ENCODE measurements around the gene FLNA. TPM values are rescaled to one million over a fixed set of nuclear protein-coding genes. Genes with fewer than 3 reads are reported as not detected.
"Not testable (repeated sequence)": the region's sequence is repeated elsewhere in the genome, so short reads cannot be mapped to it uniquely, and the experiment has no call there.

FLNA gene, protein sequence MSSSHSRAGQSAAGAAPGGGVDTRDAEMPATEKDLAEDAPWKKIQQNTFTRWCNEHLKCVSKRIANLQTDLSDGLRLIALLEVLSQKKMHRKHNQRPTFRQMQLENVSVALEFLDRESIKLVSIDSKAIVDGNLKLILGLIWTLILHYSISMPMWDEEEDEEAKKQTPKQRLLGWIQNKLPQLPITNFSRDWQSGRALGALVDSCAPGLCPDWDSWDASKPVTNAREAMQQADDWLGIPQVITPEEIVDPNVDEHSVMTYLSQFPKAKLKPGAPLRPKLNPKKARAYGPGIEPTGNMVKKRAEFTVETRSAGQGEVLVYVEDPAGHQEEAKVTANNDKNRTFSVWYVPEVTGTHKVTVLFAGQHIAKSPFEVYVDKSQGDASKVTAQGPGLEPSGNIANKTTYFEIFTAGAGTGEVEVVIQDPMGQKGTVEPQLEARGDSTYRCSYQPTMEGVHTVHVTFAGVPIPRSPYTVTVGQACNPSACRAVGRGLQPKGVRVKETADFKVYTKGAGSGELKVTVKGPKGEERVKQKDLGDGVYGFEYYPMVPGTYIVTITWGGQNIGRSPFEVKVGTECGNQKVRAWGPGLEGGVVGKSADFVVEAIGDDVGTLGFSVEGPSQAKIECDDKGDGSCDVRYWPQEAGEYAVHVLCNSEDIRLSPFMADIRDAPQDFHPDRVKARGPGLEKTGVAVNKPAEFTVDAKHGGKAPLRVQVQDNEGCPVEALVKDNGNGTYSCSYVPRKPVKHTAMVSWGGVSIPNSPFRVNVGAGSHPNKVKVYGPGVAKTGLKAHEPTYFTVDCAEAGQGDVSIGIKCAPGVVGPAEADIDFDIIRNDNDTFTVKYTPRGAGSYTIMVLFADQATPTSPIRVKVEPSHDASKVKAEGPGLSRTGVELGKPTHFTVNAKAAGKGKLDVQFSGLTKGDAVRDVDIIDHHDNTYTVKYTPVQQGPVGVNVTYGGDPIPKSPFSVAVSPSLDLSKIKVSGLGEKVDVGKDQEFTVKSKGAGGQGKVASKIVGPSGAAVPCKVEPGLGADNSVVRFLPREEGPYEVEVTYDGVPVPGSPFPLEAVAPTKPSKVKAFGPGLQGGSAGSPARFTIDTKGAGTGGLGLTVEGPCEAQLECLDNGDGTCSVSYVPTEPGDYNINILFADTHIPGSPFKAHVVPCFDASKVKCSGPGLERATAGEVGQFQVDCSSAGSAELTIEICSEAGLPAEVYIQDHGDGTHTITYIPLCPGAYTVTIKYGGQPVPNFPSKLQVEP (N-terminal part only)
- 223 TPM for polyA plus RNA-seq (ENCODE audit: insufficient read length)

DNA sequence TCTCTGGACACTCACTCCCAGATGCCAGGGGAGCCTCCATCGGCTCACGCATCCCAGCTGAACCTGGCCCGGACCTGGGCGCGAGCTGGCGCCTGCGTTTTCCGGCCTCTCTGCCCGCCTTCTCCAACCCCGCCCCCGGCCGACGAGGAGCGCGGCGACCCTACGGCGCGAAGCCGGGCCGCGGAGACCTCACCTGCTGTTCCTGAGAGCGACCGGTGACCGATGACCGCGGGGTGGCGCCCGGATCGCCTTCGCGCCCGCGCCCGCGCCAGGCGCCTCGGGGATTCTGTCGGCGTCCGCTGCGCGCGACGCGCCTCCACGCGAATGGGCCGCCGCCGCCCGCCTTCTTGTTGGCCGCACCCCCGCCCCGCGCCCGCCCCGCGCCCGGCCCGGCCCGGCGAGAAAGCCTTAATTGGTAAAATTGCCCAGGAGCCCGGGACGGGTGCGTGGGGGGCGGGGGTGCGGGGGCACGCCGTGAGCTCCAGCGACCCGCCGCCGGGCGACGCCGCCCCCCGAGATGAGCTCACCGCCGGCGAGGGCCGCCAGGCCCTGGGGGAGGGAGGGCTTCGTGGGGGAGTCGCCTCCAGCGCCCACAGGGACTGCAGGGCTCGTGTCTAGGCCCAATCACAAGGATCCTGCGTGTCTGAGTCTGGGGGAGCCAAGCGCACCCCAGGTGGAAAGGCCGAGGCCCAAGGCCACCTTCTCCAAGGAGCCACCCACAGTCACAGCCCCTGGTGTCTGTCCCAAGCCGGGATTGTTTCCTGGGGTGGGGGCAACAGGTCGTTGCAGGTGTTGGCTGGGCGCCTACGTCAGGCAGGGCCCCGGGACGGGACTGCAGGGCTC lies at the start of gene FLNA:
Gene FLNA, minus strand, starts transcription at position 322 of the 843 bp plus-strand sequence. CDS start 3,389 bp downstream, outside the sequence.
- no peak for DNase-seq (ENCODE audit: low read depth)

DNA sequence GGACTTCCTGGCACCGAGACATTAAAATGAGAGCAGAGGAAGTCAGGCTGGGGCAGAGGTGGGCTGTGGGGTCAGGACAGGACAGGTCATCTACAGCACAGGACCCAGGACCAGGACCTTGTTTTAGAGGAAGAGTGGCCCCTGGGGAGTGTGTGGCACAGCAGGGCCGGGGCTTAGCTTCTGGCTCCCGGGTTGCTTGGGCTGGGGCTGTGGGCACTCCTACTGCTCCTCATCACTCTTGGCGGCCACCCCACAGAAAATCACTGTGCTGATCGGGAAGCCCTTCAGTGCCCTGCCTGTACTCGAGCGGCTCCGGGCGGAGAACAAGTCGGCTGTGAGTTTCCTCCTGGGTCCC lies 45.9 kb upstream of the FLNA start:
- no peak for DNase-seq (ENCODE audit: low read depth)

DNA sequence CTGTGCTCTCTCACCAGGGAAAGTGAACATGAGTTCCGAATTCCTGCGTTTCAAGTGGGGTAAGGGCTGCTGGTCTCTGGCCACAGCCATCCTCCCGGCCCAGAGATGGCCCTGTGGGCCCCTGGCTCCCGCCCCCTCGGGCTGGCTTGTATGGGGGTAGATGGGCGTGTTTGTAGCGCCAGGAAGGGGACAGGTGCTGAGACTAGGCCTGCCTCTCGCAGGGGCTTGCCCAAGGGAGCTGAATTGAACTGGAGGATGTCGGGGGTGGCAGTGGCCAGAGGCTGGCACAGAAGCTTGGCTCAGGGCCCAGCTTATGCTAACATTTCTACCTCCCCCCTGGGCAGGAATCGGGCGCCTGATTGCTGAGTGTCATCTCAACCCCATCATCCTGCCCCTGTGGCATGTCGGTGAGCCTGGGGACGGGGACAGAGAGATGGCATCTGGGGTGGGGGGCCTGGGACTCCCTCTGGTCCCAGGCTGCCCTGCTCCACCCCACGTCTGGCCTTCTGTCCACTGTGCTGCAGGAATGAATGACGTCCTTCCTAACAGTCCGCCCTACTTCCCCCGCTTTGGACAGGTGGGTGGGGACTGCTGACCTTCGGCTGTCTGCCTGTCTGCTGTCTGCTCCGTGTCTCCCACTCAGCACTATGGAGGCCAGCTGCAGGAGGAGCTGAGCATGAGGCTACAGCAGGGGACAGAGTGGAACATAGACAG lies 45.4 kb upstream of the FLNA start:
- no peak for DNase-seq (ENCODE audit: low read depth)

DNA sequence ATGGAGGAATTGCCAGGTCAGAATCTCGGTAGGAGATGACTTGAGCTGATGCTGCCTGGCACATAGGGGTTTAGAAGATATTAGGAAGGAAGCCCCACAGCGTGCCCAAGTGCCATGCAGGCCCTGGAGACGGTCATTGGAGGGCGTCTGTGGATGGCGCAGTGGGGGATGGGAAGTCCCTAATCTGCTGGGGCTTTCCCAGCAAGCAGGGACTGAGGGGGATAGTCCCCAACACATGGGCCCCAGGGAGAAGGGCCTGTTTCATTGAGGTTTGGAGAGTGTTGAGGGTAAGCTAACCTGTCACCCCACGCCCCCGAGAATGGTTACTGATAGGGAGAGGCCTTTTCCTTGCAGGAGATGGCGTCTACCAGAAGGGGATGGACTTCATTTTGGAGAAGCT lies 44.8 kb upstream of the FLNA start:
- no peak for DNase-seq (ENCODE audit: low read depth)

DNA sequence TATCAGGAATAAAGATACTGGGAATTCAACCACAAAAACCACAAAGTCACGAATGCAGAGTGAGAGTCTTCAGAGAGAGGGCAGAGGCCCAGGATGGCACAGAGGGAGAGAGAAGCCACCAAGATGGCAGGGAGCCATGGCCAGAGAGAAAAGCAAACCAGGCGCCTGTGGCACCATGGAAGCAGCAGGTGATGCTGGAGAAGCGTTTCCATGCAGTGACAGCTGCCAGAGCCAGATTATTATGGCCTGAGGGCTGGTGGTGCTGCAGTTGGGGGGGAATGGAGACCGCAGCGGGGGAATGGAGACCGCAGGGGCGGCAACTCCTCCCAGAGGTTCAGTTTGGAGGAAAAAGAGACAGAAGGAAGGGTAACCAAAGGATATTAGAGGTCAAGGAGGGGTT lies 42.7 kb upstream of the FLNA start:
- DNase-seq (ENCODE audit: low read depth): no peak

DNA sequence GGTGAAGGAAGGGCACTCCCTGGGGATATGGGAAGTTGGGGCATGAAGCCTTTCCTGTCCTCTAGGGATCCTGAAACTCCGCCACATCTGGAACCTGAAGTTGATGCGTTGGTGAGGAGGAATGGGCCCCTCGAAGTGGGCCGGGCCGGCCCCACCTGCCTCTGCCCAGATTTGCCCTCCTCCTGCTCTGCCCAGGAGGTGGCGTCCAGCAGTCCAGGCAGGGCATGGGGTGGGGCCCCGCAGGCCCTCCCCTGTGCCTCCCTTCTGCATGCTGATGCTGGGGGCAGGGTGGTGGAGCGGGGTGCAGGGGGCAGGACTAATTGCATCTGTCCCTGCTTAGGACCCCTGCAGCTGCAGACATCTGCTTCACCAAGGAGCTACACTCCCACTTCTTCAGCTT lies 38.7 kb upstream of the FLNA start:
- DNase-seq (ENCODE audit: low read depth): no peak

DNA sequence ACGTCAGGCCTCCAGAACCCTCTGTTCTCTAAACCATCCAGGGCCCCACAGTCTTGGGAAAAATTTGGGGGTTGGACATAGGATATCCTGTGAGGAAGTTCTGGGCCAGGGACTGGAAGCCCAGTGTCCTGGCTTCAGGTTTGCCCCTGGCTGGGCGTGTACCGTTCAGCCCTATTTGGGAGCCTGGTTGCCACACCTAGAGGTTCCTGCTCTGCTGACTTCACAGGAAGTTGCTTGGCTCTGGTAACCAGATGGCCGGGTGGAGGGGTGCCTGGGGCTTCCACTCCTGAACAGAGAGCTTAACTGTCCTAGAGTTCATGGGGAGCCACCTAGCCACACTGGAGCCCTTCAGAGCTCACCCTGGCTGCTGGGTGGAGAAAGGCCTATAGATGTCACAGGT lies 38.0 kb upstream of the FLNA start:
- no peak for DNase-seq (ENCODE audit: low read depth)

DNA sequence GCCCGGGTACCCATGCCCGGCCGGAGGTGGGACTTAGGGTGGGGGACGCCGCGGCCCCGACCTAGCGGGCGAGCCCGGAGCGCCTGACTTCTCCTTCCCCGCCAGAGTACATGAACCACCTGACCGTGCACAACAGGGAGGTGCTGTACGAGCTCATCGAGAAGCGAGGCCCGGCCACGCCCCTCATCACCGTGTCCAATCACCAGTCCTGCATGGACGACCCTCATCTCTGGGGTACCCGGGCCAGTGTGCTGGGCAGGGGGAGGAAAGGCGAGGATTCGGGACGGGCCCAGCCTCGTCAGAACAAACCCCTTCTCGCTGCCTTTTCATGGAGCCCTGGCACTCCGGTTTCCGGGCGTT lies 37.5 kb upstream of the FLNA start:
- no peak for DNase-seq (ENCODE audit: low read depth)

DNA sequence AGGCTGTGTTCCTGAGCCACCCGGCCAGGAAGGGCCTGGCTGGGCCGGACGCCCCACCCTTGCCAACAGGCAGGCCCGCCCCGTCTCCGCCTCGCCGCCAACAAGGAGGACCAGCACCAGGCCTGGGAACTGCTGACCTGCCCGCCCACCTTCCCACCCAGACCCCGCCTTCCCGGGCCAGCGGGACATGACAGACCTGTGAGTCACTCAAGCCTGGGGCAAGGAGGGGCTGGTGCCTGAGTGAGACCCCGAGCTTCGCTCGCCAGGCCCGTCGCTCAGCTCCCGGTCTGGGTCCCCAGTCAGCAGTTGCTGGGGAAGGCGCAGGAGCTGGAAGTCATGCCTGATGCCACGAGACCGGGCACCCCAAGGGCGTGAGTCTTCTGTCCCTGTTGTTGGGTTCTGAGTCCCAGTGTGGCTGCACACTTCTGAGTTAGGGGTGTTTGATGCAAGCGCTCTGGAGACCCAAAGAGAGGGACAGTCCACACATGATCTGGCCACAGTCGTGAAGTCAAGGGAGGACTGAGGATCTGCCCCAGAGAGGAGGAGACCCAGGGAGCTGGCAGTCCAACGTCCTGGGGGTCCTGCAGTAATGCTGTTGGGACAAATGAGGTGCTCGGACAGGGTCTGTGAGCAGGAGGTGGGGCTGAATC lies 34.9 kb upstream of the FLNA start, which contains the start of gene DNASE1L1:
Gene DNASE1L1, minus strand, starts transcription at position 33 of the 650 bp plus-strand sequence. CDS start 3,686 bp downstream, outside the sequence.
- DNase-seq (ENCODE audit: low read depth): no peak

DNA sequence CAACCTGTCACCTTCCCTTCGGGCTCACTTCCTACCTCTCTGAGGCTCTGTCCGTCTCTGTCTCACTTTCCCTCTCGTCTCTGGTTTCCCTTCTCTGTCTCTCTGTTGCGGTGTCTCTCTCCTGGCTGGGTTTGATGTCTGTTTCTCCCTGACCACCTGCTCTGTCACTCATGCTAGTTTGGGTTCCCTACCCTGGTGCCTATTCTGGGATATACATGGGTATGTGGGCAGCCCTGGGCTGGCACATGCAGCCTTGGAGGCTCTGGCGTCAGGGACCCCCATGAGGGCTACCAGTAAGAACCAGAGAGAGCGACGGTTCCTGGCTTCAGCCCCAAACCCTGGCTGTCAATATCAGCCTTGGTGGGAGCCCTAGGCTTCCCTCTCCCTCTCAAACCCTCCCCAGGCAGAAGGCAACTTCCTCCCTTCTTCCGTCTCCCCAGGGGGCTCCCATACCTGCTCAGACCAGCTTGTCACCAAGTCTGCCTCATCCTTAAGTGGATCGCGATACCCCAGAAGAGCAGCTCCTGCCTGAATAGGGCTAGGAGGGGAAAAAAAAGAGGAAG lies 34.3 kb upstream of the FLNA start:
- DNase-seq (ENCODE audit: low read depth): no peak

DNA sequence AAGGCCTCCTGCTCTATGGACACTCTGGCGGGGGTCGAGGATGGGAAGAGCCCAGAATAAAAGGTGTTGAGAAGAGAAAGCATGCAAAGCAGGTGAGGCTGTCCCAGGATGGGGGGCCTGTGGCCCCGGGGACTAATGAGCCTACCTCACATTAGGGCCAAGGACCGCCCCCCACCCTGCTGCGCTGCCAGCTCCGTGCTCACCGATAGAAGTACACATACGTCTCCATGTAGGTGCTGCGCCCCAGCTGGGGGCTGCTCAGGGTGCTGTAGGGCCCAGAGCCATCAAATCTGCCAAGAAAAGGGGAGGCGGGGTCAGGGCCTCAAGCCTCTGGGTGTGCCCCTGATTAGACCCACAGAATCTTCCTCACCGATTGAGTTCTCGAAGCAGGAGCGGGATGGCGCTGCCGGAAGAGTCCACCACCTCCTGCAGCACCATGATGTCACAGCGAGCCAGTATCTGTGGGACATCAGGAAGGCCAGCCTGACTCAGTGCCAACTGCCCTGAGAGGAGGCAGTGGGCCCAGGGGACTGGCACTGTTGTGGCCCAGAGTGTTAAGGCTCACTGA lies 30.3 kb upstream of the FLNA start:
- no peak for DNase-seq (ENCODE audit: low read depth)

DNA sequence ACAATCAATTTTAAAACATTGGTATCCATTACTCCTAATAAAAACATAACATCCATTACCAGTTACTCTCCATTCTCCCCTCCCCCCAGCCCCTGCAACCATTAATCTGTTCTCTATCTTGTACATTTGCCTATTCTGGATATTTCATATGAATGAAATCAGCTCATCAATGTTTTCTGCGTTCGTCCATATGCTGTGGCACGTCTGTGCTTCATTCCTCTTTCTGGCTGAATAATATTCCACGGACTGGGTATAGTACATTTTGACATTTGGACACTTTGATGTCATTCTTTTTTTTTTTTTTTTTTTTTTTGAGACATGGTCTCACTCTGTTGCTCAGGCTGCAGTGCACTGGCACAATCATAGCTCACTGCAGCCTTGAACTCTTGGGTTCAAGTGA lies 29.4 kb upstream of the FLNA start:
- DNase-seq (ENCODE audit: low read depth): no peak

DNA sequence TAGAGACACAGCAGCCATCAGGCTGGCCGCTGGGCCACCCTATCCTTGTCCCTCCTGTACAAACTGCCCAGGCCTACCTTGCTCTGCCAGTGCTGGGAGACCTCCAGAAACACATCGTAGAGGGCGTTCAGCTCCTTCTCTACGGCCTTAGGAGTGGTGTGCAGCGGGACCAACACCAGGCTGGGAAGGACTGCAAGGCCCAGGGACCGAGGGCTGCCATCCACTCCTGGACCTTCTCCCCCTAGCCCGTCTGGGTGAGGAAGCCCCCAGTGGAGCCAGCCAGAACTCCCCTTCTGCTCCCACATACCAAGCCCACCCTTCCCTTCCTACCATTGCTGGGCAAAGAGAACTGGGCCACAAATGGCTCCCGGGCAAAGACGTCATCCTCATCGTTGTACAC lies 28.8 kb upstream of the FLNA start:
- no peak for DNase-seq (ENCODE audit: low read depth)

DNA sequence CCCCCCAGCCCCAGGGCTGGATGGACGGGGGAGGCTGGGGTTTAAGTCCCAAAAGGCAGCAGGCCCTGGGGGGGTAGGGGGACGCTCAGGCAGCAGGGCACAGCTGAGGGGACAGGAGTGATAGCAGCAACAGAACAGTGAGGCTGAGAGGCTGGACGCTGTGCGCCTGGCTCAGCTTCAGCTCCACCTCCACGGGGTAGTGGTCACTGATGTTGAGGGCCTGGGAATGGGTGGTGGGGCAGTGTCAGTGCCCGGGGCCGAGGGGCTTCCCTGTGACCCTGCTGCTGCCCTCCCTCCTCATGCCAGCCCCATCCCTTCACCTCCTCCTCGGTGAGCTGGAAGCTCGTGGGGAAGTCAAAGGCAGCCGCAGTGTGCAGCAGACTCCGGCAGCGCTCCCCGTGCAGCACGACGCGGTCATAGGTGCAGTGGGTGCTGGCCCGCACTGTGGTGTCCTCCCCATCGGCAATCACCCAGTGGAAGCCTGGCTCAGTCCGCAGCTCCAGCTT lies 28.2 kb upstream of the FLNA start:
- DNase-seq (ENCODE audit: low read depth): no peak

DNA sequence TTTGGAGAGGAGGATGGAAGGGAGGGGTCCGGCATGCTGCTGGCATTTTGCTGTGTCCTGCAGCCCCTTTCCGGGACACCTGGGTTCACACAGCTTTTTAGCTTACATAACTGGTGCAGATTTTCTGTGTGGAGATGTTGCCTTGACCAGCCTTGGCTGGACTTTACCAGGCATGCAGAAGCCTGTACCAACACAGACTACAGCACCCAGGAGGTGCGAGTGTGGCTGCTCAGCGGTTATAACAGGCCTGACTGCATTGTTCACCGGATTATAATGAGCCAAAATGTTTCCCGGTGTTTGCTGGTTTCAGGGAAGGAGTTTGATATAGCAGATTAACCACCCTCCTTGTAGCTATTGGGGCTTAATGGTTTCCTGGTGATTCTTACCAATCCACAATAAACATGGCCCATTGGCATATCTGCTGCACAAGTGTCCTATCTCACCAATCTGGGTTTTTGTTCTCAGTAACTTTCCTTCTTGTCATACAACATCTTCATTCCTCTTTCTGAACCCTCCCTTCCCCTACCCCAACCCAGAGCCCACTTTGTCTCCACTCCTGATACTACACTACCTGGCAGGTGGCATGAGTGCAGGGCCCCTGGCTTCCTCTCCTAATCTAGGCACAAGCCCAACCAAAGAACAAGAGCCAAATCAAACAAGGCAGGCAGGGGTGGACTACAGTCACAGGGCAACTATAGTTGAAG lies 27.6 kb upstream of the FLNA start:
- no peak for DNase-seq (ENCODE audit: low read depth)

DNA sequence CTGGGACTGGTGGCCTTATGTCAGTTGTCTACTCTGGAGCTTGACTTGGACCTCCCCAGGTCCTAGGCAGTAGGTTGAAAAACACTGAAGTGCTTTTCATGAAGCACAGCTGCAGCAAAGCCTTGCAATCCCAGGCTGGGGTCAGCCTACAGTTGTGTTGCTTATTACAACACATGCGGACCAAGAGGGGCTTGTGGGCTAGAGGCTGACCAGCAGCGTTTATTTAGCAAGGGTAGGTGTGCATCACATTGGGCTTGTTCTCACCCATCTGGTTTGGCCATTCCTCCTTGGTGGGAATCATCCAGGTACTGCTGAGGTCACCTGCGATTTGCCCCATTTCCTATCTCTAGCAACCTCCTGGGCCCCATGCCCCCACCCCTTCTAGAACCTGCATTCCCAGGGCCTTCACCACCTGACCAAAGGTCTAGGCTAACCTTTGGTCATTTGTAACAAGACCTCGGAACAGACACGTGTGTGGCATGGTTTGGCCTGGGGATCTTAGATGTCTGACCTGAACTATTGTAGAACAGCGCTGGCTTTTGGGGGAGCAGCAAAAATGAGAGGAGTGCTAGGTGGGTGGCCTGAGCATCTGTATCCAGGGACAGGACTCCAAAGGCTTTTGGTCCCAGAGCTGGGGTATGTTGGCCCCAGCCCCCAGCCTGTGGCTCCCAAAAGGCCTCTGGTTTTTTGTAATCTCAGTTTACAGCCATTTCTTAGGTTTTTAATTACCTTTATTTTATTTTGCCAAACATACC lies 26.8 kb upstream of the FLNA start:
- DNase-seq (ENCODE audit: low read depth): no peak

DNA sequence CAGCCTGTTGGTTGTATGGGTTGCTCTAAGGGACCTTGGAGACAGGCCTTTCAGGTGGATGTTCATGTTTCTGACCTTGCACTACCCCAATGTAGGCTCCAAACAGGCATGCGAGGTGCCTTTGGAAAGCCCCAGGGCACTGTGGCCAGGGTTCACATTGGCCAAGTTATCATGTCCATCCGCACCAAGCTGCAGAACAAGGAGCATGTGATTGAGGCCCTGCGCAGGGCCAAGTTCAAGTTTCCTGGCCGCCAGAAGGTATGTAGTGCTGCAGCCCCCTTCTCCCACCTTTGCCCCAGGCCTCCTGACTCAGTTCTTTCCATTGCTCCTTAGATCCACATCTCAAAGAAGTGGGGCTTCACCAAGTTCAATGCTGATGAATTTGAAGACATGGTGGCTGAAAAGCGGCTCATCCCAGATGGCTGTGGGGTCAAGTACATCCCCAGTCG lies 26.0 kb upstream of the FLNA start:
- not testable (repeated sequence) for DNase-seq (ENCODE audit: low read depth)

Measured in forelimb muscle (tissue), 1 donor.